Loucy (cell line): ENCODE results near the gene PAPSS2.

Source experiments
- EZH2phosphoT487 ChIP-seq: fragments of 200-600 bp; IDR thresholded peaks from 2 replicates; pipeline ENCODE4 v1.6.1; 2018; ENCODE audit warnings: antibody characterized with exemption, mild to moderate bottlenecking, moderate library complexity, borderline replicate concordance
- TF ChIP-seq, protein P1 (sequence below): fragments of 200-600 bp; sonication (generic); conservative IDR thresholded peaks from 2 replicates; pipeline ENCODE4 v1.5.1; 2014; ENCODE audit warnings: mild to moderate bottlenecking, antibody characterized with exemption, low read length

GRCh38 chr10:87733081-87733480 is 73.4 kb downstream of the PAPSS2 start:
- TF ChIP-seq, protein P1, sequence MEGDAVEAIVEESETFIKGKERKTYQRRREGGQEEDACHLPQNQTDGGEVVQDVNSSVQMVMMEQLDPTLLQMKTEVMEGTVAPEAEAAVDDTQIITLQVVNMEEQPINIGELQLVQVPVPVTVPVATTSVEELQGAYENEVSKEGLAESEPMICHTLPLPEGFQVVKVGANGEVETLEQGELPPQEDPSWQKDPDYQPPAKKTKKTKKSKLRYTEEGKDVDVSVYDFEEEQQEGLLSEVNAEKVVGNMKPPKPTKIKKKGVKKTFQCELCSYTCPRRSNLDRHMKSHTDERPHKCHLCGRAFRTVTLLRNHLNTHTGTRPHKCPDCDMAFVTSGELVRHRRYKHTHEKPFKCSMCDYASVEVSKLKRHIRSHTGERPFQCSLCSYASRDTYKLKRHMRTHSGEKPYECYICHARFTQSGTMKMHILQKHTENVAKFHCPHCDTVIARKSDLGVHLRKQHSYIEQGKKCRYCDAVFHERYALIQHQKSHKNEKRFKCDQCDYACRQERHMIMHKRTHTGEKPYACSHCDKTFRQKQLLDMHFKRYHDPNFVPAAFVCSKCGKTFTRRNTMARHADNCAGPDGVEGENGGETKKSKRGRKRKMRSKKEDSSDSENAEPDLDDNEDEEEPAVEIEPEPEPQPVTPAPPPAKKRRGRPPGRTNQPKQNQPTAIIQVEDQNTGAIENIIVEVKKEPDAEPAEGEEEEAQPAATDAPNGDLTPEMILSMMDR = no peak
- TF ChIP-seq EZH2phosphoT487 = no peak
